Activated T-helper 1 cell treated with anti-CD3 and anti-CD28 coated beads, Interleukin-2, amount 50 U/mL, for 16 hours (primary cell): Measurements from ENCODE around the gene PADI2.

Source experiments
- DNase-seq, 2 donors: peaks; one replicate each; pipeline ENCODE4 v3.0.0-alpha.2; 2020; ENCODE audit warnings: low read depth in 1 of 2, low spot score in 1 of 2

Gene PADI2

GRCh38 chr1:17140279-17140678 lies 21.0 kb upstream of the PADI2 start:
- no peak for DNase-seq

- no peak for DNase-seq
These were observed 20.4 kb upstream of the PADI2 start for GRCh38 chr1:17139637-17140036.

GRCh38 chr1:17137441-17137840 lies 18.2 kb upstream of the PADI2 start:
- DNase-seq, result no peak

GRCh38 chr1:17136936-17137335 lies 17.7 kb upstream of the PADI2 start:
- no peak for DNase-seq

- DNase-seq, result no peak
These were observed 16.9 kb upstream of the PADI2 start for GRCh38 chr1:17136145-17136544.

DNA sequence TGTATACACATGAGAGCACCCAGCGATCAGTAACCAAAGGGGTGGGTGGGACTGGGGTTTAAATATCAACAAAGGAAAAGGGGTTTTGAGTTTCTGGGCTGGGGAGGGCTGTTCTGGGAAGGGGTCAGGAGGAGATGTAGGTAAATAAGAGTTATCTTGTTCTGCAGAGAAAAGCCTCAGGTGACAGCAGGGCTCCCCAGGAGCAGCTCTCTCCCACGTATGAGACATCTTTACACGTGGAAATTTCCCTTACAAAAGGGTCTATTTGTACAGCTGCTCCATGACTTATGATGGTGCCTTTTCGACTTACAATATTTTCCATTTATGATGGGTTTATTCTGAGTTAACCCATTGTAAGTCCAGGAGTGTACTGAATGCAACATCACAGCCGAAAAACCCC lies 16.3 kb upstream of the PADI2 start:
- no peak for DNase-seq

- no peak for DNase-seq
These were observed 15.5 kb upstream of the PADI2 start for GRCh38 chr1:17134724-17135123.

DNA sequence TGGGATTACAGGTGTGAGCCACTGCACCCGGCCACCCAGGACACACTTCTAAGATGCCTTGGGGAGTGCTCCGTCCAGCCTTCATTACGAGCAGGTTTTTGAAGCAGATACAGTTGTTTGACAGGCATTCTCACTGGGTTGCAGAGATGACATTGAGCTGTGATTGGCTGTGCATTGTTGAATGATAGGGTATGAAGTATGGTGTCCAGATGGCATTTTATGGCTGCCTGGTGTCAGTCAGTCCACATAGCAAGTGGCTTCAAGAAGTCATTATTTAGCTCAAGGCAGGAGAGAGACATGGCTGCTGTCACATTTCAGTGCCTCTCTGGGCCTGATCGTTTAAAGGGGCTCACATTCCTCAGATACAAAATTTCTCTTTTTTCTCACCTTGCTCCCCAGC lies 14.8 kb upstream of the PADI2 start:
- no peak for DNase-seq

DNA sequence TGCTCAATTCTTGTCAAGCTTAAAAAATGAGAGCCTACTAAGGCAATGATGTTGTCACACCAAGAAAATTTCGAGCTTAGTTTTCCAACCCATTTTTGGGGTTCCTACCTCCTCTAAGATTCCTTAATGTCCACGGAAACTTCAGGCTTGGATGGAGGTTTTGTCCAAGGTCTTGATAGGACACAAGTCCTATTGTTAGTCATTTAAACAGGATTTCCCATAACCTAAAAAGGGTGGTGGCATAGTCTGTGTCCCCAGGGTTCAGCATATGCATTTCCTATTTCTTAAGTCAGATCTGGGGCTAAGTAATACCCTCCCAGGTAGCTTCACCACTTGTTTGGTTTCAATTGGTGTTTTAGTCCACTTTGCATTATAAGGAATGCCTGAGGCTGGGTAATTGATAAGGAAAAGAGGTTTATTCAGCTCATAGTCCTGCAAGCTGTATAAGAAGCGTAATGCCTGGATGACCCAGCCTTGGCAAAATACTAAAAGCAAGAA lies 10.9 kb upstream of the PADI2 start:
- DNase-seq, result no peak

DNA sequence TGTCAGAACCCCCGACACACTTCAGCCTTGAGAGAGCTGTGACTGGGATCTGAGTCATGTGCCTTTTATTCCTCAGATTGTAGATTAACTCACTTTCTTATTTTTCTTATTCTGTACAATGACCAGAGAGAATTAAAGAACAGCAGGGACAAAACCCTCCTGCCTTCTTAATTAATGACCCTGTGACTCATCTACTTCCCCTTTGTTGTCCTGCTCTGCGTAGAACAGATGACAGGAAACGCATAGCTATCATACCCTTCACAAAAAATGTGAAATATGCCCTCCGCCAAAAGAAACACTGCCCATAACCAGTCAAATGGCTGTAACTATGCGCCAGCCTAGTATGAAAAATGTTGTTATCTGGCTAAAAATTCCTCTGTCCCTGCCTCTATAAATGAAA lies 9.1 kb upstream of the PADI2 start:
- DNase-seq, result no peak

DNA sequence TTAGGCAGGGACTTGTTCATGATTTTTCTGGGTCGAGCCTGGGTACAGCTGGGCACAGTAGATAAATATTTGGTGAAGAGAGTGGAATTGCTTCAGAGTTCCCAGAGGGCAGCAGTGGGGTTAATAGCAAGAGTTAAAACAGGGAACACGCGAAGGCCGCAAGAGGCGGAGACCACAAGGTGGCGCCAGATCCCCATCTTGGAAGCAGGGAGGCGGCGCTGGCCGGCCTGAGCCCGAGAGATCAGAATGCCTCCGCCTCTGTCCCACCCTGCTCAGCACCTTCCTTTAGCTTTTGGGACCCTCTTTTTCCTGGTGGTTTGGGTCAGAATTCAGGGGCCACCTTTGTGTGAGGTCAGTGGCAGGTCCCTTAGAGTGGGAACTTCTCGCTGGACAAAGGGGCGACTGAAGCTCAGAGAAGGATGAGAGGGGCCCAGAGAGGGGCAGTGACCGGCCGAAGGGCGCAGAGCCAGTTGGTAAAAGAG lies 6.5 kb upstream of the PADI2 start:
- peak; percentile 62 to 82 for DNase-seq

- no peak for DNase-seq
These were observed 4.2 kb upstream of the PADI2 start for GRCh38 chr1:17123196-17124045.

DNA sequence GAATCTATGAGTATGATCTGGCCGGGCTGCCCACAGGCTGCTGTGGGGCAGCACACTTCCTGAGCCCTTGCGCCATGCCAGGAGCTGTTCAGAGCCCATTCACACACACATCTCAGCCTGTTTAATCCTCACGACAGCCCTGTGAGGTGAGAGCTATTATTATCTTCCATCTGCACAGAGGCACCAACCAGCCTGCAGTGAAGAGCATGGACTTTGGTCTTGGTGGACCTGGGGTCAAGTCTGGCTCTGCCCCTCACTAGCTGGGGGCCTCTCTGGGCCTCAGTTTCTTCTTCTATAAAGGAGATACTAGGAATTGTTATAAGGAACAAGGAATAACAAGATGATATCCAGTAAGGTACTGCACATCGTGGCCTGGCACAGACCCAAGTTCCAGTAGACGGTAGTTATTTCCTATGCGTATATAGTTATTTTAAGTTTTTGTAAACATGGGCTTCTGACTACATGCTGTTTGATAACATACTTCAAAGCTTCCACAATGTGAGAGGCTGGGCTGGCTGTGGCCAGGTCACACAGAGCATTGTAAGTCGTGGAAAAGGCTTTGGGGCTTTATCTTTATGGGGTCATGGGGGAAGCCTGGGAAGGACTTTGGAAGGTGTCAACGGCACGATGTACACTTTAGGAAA lies 3.4 kb upstream of the PADI2 start:
- DNase-seq, result no peak

DNA sequence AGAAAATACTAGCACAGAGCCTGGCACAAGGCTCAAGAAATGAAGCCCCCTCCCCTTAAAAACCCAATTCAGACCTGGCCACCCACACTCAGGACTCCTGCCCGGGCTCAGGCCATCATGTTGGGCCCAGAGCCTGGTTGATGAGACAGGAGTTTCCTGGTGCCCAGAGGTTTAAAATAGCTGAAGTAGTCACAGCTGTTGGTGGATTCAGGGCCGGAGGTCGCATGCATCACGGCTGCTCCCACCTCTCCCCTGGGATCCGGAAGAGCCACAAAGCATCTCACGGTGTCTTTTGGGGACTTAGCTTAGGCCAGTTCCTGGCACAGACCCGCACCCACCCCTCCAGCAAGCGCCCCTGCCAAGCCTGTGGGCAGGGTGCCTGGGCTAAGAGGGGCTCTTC lies 2.6 kb upstream of the PADI2 start:
- DNase-seq, result no peak

- DNase-seq, result no peak
These were observed 1.9 kb upstream of the PADI2 start for GRCh38 chr1:17120962-17121837.

- DNase-seq, result no peak
These were observed 1.2 kb upstream of the PADI2 start for GRCh38 chr1:17120481-17120877.

GRCh38 chr1:17119773-17120480 lies 676 bp upstream of the PADI2 start:
- DNase-seq, result no peak

GRCh38 chr1:17118706-17119075 lies 560 bp downstream of the PADI2 start:
- no peak for DNase-seq

DNA sequence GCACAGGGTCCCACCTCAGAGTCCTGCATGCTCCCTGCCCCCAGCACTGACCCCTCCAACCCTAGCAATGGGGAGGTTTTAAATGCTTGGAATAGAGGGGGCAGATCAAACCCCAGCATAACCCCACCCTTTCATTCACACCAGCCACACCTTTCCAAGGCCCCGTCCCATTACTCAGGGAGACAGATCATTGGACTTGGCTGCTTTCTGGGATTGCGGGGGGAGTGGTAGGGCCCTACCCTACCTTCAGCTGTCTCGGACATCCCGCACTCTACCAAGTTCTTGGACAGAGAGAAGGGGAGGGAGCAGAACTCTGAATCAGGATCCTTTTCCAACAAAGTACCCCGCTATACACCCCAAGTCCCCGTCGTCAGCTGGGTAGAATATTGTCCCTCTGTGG lies 983 bp downstream of the PADI2 start:
- no peak for DNase-seq

- DNase-seq, result no peak
These were observed 1.6 kb downstream of the PADI2 start for GRCh38 chr1:17117451-17118265.
